22Rv1 (cell line): Measurements from ENCODE around the gene GGCX.

Experiments used
- H3K27ac ChIP-seq: fragments of 450-650 bp; 2 replicates; pipeline ENCODE4 v1.5.1; 2017
- ZFX ChIP-seq: fragments of 450-650 bp; IDR thresholded peaks from 2 replicates; pipeline ENCODE4 v1.6.1; 2017; ENCODE audit warnings: antibody characterized with exemption, borderline replicate concordance
- TF ChIP-seq, protein P1 (sequence below): fragments of 450-650 bp; IDR thresholded peaks from 2 replicates; pipeline ENCODE4 v1.5.1; 2017; ENCODE audit warnings: mild to moderate bottlenecking

Gene GGCX

DNA sequence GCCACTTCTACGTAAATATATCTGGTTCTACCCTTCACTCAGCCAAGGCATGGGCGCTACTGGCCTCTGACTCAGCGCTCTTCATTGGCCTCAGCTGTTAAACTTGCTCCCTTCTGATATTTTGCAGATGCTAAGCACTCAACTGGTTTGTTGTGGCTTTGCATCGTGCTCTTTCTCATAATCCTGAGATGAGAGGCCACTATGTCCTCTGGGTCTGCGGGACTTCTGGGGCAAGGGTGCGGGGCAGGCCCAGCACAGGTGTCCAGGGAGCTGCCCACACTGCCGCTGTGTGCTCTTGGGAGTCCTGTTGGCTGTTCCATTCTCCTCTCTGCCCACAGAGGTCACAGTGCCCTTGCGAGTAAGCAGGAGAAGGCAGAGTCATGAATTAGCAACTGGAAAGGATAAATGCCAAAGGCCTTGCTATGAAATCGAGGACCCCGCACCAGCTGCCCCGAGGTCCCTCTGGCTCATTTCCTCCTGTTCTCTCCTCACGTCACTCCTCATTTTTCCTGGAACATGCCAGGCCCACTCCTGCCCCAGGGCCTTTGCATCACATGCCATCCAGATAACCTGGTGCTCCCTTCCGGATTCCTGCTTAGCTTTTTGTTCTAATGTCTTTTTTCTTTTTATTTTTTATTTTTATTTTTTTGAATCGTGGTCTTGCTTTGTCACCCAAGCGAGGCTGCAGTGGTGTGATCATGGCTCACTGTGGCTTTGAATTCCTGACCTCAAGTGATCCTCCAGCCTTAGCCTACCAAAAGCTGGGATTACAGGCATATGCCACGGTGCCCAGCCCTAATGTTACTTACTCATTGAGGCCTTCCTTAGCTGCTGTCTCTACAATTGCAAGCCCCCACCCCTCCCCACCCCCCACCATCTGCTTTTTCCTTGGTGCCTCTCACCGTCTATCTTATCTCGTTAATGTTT is 57.2 kb downstream of the GGCX start:
- no peak overlapping the region for H3K27ac ChIP-seq
- no peak for TF ChIP-seq ZFX
- TF ChIP-seq, protein P1, sequence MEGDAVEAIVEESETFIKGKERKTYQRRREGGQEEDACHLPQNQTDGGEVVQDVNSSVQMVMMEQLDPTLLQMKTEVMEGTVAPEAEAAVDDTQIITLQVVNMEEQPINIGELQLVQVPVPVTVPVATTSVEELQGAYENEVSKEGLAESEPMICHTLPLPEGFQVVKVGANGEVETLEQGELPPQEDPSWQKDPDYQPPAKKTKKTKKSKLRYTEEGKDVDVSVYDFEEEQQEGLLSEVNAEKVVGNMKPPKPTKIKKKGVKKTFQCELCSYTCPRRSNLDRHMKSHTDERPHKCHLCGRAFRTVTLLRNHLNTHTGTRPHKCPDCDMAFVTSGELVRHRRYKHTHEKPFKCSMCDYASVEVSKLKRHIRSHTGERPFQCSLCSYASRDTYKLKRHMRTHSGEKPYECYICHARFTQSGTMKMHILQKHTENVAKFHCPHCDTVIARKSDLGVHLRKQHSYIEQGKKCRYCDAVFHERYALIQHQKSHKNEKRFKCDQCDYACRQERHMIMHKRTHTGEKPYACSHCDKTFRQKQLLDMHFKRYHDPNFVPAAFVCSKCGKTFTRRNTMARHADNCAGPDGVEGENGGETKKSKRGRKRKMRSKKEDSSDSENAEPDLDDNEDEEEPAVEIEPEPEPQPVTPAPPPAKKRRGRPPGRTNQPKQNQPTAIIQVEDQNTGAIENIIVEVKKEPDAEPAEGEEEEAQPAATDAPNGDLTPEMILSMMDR, result no peak

DNA sequence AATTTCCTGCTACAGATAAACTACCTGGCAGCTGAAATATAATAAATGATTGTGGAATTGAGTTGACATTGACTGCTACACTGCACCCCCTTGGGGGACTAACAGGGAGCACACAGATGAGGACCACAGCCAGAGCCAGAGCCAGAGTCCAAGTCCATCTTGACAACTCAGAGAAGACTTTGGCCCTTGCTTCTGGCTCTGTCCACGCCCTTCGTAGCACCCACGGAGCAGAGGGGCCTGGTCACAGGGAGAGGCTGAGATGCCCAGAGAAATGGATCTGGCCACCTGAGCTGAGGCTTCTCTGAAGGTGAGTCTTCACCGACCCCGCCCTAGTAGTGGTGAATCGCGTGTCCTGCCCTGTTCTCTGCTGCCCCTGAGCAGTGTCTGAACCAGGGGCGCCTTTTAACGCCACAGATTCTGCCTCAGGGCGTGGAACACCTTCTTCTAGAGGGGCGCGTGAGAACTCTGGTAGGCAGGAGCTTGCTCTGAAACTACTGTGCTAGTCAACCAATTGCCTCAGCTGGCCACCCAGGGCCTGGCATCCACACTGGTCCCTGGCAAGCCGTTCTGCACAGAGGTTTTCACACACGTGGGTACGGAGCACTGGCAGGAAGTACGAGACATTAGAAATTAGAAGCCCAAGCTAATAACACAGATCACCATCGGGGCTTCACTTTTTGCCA is 58.0 kb downstream of the GGCX start:
- TF ChIP-seq, protein P1, result no peak
- no peak for TF ChIP-seq ZFX
- no peak overlapping the region for H3K27ac ChIP-seq

DNA sequence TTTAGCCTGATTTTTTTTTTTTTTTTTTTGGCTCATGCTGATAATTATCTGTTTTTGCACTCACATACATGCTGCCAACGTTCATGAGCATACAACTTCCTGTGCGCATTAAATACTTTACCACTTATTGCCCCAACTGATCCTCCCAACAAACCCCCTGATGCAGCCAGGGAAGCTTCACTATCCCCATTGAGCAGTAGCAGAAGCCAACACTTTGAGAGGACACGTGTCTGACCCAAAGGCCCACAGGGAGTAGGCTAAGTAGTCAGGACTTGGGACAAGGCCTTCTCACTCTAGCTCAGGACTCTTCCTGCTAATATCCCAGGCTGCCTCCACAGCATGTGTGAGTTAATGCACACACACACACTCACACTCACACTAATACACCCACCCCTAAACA is 58.6 kb downstream of the GGCX start:
- H3K27ac ChIP-seq, result no peak overlapping the region
- TF ChIP-seq ZFX, result no peak
- TF ChIP-seq, protein P1, result no peak

DNA sequence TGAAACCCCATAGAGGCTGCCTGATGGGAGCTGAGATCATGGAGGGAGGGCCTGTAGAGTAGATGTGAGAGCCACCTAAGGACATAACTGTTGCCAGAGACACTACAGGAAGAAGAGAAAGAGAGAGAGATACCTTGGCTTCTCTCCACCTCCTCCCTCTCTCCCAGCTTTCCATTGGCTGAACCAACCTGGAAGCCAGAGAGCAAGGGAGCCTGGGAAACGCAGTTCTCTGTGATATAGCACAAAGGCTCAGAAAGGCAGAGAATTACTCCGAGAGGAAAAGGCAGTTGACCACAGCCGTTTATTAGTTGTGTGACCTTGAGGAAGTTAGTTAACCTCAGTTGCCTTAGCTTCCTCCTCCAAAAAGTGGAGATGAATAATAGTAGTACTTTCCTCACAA is 60.0 kb downstream of the GGCX start:
- TF ChIP-seq, protein P1, result no peak
- TF ChIP-seq ZFX, result no peak
- H3K27ac ChIP-seq, result no peak overlapping the region

DNA sequence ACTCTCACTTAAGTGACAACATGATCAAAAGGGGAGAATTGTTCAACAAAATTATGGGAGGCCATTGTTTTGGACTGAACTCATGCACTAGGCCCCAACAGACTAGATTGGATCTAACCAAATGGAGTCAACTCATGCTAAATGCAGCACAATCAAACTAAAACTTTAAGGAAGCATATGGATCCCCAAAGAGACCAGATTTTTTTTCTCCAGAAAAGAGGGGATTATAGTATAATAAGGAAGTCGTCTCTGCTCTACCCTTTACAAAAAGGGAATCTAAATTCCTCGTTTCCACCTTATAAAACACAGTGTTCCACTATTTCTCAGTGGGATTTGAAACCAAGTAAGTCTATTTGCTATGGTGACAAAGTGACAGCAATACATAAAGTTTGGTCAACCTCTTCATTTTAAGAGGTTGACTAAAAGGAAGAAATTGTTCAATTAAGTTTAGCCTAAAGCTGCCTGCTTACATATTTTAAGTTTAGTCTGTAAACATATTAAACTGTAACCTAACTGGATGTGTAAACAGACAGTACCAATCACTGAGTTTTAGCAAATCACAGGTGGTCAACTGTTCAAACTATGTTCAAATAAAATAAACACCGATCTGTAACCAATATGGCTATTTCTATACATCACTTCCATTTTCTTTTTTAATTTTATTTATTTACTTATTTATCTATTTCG is 63.2 kb downstream of the GGCX start:
- TF ChIP-seq, protein P1, result no peak
- no peak for TF ChIP-seq ZFX
- H3K27ac ChIP-seq, result peak overlapping the region; percentile 56

DNA sequence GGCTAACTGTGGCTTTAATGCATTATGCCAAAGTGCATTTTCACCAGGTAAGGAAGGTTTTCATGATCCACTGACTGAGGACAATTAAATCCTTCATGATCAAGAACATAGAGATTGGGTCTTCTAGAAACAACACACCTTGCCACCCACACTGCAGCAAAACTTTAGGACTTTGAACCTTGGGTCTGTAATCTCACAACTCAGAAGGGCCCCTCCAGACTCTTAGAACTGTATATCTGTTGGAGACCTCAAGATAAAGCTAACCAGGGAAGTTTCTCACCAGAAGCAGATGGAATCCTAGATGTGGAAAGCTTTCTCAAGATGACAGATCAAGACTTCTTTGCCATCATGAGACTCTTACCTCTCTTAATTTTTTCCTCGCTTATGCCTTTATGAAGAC is 64.9 kb downstream of the GGCX start:
- no peak for TF ChIP-seq ZFX
- TF ChIP-seq, protein P1, result no peak
- no peak overlapping the region for H3K27ac ChIP-seq
